Measurements from ENCODE around the gene PLXNA4.

The PLXNA4 gene

DNA sequence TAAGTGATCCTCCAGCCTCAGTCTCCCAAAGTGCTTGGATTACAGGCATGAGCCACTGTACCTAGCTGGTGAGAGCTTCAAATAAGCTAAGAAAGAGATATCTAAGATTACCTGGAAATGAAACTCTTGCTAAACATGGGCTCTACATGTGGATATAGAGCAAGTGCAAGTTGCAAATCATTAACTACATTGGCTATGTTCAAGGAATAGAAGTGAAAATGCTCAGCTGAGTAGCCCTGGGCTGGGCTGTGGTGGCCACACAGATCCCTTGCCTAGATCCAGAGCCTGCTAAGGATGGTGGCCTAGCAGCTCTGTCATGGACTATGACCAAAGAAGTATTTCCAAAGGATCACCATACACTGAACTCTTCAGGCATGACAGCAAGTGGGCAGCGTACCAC is 209.3 kb downstream of the PLXNA4 start:
- H3K36me3 ChIP-seq (ENCODE audit: control insufficient read depth, insufficient read depth, low read length) = no peaks in the 10 kb centered on the region
- H3K4me1 ChIP-seq (ENCODE audit: control insufficient read depth, insufficient read depth, low read length) = no peaks in the 10 kb centered on the region
- no peak overlapping the region for H3K4me3 ChIP-seq (ENCODE audit: low read depth, low read length)
- H3K27me3 ChIP-seq (ENCODE audit: control insufficient read depth, insufficient read depth, low read length) = no peaks in the 10 kb centered on the region
- H3K9me3 ChIP-seq (ENCODE audit: control insufficient read depth, insufficient read depth, low read length) = no peaks in the 10 kb centered on the region
- no peak overlapping the region for H3K9ac ChIP-seq (ENCODE audit: low read depth, low read length)

DNA sequence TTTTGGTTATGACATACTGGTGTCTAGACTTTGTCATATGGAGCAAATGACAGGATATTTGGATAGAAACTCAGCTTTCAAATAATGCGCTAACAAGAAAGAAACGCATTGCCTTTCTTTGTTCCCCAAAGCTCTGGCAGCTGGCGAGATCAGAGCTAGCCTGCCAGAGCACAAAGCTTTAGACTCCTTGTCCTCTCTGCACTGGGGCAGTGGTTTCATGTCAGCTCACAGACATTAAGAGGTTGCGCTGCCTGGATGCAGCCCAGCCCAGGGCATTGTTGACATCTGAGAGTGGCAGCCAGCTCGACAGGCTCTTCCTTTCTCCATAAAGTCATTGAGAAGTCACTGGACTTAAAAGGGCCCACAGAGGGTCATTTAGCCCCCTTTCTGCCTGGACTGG is 212.0 kb downstream of the PLXNA4 start:
- Histone ChIP-seq H3K9ac (ENCODE audit: low read depth, low read length) (no peak overlapping the region), H3K27me3 (ENCODE audit: control insufficient read depth, insufficient read depth, low read length) (no peaks in the 10 kb centered on the region), H3K9me3 (ENCODE audit: control insufficient read depth, insufficient read depth, low read length) (no peaks in the 10 kb centered on the region), H3K36me3 (ENCODE audit: control insufficient read depth, insufficient read depth, low read length) (no peaks in the 10 kb centered on the region), H3K4me1 (ENCODE audit: control insufficient read depth, insufficient read depth, low read length) (no peaks in the 10 kb centered on the region), H3K4me3 (ENCODE audit: low read depth, low read length) (no peak overlapping the region)

DNA sequence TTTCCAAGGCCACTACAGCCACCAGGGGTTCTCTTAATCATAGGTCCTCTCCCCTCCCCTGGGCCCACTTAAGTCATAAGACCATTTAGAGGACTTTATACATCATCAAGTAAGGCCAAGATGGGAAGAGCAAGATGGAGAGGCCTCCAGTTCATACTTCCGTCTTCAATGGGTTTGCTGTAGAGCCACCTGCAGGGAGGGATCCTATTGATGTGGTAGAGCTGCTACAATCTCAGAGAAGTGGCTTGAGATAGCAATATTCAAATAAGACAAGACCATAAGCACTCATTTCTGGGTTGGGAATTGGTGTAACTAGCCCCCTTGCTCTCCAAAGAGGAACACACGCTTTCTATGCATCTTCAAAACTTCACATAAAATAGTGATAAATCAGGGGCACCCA is 214.2 kb downstream of the PLXNA4 start:
- no peaks in the 10 kb centered on the region for H3K9me3 ChIP-seq (ENCODE audit: control insufficient read depth, insufficient read depth, low read length)

DNA sequence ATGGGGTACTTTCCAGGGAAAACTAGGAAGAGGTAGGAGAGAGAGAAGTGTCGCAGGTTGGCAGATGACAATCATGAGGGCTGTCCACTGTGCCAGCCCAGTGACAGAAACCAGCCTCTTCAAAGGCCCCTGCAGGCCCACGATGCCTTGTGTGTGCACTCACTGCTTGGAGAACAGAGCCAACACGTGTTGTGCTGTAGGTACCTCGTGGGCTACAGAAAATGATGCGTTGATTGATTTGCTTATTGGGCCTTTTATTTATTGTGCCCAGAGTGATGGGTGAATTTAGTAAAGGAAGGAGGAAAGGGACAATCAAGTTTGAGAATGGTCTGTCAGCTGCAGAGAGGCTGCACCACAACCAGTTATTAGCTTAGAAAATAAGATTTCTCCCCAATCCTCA is 215.1 kb downstream of the PLXNA4 start:
- no peaks in the 10 kb centered on the region for H3K36me3 ChIP-seq (ENCODE audit: control insufficient read depth, insufficient read depth, low read length)
- H3K9ac ChIP-seq (ENCODE audit: low read depth, low read length) = no peak overlapping the region
- H3K9me3 ChIP-seq (ENCODE audit: control insufficient read depth, insufficient read depth, low read length) = no peaks in the 10 kb centered on the region
- H3K4me1 ChIP-seq (ENCODE audit: control insufficient read depth, insufficient read depth, low read length) = no peaks in the 10 kb centered on the region
- H3K4me3 ChIP-seq (ENCODE audit: low read depth, low read length) = no peak overlapping the region
- H3K27me3 ChIP-seq (ENCODE audit: control insufficient read depth, insufficient read depth, low read length) = no peaks in the 10 kb centered on the region

More for the DNA sequence above, 214.2 kb downstream of the PLXNA4 start:
- Histone ChIP-seq H3K36me3 (ENCODE audit: control insufficient read depth, insufficient read depth, low read length) (no peaks in the 10 kb centered on the region), H3K4me1 (ENCODE audit: control insufficient read depth, insufficient read depth, low read length) (no peaks in the 10 kb centered on the region), H3K9ac (ENCODE audit: low read depth, low read length) (no peak overlapping the region), H3K4me3 (ENCODE audit: low read depth, low read length) (no peak overlapping the region), H3K27me3 (ENCODE audit: control insufficient read depth, insufficient read depth, low read length) (no peaks in the 10 kb centered on the region)

DNA sequence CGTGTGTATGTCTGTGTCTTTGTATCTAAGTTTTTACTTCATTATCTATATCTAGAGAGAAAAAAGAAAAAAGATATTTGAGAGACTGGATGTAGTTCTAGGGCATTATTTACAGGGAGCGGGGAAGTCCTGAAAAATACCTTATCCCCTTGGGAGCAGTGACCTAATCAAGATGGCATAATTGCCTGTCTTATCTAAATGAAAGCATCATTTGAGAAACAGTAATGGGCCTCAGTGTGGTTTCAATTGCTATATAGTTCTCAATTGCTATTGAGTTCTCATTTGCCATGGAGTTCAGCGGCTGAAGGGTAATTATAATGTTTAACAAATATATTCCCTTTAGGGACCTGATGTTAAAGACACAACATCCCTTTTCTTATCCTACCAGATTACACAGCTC is 216.5 kb downstream of the PLXNA4 start:
- no peaks in the 10 kb centered on the region for H3K27me3 ChIP-seq (ENCODE audit: control insufficient read depth, insufficient read depth, low read length)
- no peaks in the 10 kb centered on the region for H3K9me3 ChIP-seq (ENCODE audit: control insufficient read depth, insufficient read depth, low read length)
- no peak overlapping the region for H3K9ac ChIP-seq (ENCODE audit: low read depth, low read length)
- no peaks in the 10 kb centered on the region for H3K36me3 ChIP-seq (ENCODE audit: control insufficient read depth, insufficient read depth, low read length)
- H3K4me3 ChIP-seq (ENCODE audit: low read depth, low read length) = no peak overlapping the region
- H3K4me1 ChIP-seq (ENCODE audit: control insufficient read depth, insufficient read depth, low read length) = no peaks in the 10 kb centered on the region

DNA sequence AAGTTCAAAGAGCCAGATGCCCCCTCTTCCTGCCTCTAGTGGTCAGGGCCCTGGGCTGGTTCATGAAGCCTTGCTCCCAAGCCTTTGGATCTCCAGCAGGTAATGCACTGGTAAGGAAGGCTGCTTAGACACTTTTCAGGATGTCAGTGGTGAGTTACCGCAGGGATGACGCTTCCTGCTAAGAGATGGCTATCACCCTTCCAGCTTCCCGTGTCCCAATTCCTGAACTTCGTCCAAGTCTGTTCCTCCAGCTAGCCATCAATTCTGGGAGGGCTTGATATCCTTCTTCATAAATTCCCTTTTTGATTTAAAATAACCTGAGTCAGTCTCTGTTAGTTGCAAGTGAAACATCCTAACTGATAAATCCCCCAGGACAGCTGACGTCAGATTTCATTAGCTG is 221.2 kb downstream of the PLXNA4 start:
- Histone ChIP-seq H3K27me3 (ENCODE audit: control insufficient read depth, insufficient read depth, low read length) (no peaks in the 10 kb centered on the region), H3K36me3 (ENCODE audit: control insufficient read depth, insufficient read depth, low read length) (no peaks in the 10 kb centered on the region), H3K4me1 (ENCODE audit: control insufficient read depth, insufficient read depth, low read length) (no peaks in the 10 kb centered on the region), H3K4me3 (ENCODE audit: low read depth, low read length) (no peak overlapping the region), H3K9ac (ENCODE audit: low read depth, low read length) (no peak overlapping the region), H3K9me3 (ENCODE audit: control insufficient read depth, insufficient read depth, low read length) (no peaks in the 10 kb centered on the region)

DNA sequence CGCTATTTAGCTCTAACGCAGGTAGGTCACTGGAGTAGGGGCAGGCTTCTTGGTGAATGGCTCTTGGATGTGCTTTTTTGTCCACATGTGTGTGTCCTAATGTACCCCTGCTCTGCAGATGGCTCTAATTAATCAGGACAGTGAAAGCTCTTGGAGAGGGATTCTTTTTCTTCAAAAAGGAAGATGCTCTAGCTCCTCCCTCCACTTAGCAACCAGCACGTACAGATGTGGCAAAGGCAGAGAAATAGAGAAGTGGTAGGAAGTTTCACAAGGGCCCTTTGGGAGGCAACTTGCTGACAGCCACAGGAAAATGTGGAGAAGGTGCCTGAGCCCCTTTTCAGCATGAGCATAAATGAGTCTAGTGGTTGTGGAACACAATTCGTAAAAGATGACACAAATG is 221.7 kb downstream of the PLXNA4 start:
- no peak overlapping the region for H3K4me3 ChIP-seq (ENCODE audit: low read depth, low read length)
- H3K27me3 ChIP-seq (ENCODE audit: control insufficient read depth, insufficient read depth, low read length) = no peaks in the 10 kb centered on the region
- H3K9me3 ChIP-seq (ENCODE audit: control insufficient read depth, insufficient read depth, low read length) = no peaks in the 10 kb centered on the region
- no peak overlapping the region for H3K9ac ChIP-seq (ENCODE audit: low read depth, low read length)
- H3K36me3 ChIP-seq (ENCODE audit: control insufficient read depth, insufficient read depth, low read length) = no peaks in the 10 kb centered on the region
- no peaks in the 10 kb centered on the region for H3K4me1 ChIP-seq (ENCODE audit: control insufficient read depth, insufficient read depth, low read length)

DNA sequence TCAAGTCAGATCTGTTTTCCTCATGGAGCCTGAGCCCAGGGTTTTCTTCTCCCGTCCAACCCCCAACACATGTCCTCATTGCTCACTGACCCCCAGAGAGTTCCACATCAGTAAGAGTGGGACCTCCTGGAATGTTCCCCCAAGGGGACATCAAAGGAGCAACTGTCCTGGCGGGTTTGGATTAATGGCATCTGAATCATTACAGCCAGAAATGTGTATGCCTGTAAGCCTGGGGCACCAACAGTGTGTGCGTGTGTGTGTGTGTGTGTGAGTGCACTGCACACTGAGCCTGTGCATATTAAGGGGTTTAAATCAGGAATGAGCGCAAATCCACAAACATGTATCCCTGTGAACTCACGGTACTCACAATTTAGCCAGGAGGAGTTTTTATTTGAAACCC is 222.3 kb downstream of the PLXNA4 start:
- Histone ChIP-seq H3K27me3 (ENCODE audit: control insufficient read depth, insufficient read depth, low read length) (no peaks in the 10 kb centered on the region), H3K36me3 (ENCODE audit: control insufficient read depth, insufficient read depth, low read length) (no peaks in the 10 kb centered on the region), H3K9me3 (ENCODE audit: control insufficient read depth, insufficient read depth, low read length) (no peaks in the 10 kb centered on the region), H3K4me3 (ENCODE audit: low read depth, low read length) (no peak overlapping the region), H3K9ac (ENCODE audit: low read depth, low read length) (no peak overlapping the region), H3K4me1 (ENCODE audit: control insufficient read depth, insufficient read depth, low read length) (no peaks in the 10 kb centered on the region)

DNA sequence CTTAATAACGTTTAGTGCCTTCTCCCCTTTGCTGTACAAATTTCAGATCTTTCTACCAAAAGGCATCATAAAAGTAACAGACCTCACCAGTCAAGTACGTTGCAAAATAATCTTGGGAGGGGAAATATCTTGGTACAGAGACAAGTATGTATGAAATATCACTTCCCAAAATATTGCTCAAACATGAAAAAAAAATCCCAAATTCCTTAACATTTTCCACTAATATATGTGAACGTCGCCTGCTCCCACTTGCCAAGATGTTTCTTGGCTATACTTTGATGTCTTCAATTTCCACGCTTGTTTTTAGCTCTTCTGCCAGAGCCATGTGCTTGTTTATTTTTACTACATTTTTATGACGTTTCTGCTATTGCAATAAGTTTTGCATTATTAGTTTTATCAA is 223.5 kb downstream of the PLXNA4 start:
- H3K4me1 ChIP-seq (ENCODE audit: control insufficient read depth, insufficient read depth, low read length) = no peaks in the 10 kb centered on the region
- no peaks in the 10 kb centered on the region for H3K9me3 ChIP-seq (ENCODE audit: control insufficient read depth, insufficient read depth, low read length)
- H3K9ac ChIP-seq (ENCODE audit: low read depth, low read length) = no peak overlapping the region
- no peaks in the 10 kb centered on the region for H3K36me3 ChIP-seq (ENCODE audit: control insufficient read depth, insufficient read depth, low read length)
- no peak overlapping the region for H3K4me3 ChIP-seq (ENCODE audit: low read depth, low read length)
- no peaks in the 10 kb centered on the region for H3K27me3 ChIP-seq (ENCODE audit: control insufficient read depth, insufficient read depth, low read length)

DNA sequence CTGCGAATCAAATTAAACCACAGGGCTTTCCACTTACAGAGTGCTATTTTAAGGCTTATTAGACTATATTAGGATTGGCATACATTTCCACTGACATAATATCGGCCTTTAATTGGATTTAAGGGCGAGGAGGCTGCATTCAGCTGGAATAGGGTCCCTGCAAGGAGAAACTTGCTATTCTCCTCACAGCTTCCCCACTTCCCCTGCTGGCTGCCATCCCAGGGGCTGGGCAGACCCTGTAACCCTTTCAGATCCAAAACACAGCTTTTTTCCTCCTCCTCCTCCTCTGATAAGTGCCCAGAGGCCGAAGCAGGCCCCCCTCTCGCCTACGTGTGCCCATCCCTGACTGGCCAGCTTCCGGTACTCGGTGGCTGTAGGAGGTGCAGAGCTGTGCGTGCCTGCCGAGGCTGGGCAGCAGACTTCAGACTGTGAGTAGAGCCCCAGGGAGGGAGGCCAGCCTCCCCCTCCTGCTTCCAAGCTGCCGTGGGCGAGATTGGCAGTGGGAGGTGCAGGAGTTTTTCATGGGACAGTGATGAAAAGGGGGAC is 224.2 kb downstream of the PLXNA4 start:
- Histone ChIP-seq H3K4me3 (ENCODE audit: low read depth, low read length) (no peak overlapping the region), H3K36me3 (ENCODE audit: control insufficient read depth, insufficient read depth, low read length) (no peaks in the 10 kb centered on the region), H3K4me1 (ENCODE audit: control insufficient read depth, insufficient read depth, low read length) (no peaks in the 10 kb centered on the region), H3K9ac (ENCODE audit: low read depth, low read length) (no peak overlapping the region), H3K27me3 (ENCODE audit: control insufficient read depth, insufficient read depth, low read length) (no peaks in the 10 kb centered on the region), H3K9me3 (ENCODE audit: control insufficient read depth, insufficient read depth, low read length) (no peaks in the 10 kb centered on the region)

DNA sequence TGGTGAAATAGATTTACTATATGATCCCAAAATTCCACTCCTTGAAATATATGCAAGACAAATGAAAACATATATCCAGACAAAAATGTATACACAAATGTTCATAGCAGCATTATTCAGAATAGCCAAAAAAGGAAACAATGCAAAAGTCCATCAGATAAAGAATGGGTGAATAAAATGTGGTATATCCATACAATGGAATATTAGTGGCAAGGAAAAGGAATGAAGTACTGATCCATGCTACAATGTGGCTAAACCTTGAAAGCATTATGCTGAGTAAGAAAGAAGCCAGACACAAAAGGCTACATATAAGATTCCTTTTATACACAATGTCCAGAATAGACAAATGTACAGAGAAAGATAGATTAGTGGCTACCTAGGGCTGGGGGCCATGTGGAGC is 225.5 kb downstream of the PLXNA4 start:
- Histone ChIP-seq H3K27me3 (ENCODE audit: control insufficient read depth, insufficient read depth, low read length) (no peaks in the 10 kb centered on the region), H3K4me3 (ENCODE audit: low read depth, low read length) (no peak overlapping the region), H3K4me1 (ENCODE audit: control insufficient read depth, insufficient read depth, low read length) (no peaks in the 10 kb centered on the region), H3K9ac (ENCODE audit: low read depth, low read length) (no peak overlapping the region), H3K9me3 (ENCODE audit: control insufficient read depth, insufficient read depth, low read length) (no peaks in the 10 kb centered on the region), H3K36me3 (ENCODE audit: control insufficient read depth, insufficient read depth, low read length) (no peaks in the 10 kb centered on the region)

DNA sequence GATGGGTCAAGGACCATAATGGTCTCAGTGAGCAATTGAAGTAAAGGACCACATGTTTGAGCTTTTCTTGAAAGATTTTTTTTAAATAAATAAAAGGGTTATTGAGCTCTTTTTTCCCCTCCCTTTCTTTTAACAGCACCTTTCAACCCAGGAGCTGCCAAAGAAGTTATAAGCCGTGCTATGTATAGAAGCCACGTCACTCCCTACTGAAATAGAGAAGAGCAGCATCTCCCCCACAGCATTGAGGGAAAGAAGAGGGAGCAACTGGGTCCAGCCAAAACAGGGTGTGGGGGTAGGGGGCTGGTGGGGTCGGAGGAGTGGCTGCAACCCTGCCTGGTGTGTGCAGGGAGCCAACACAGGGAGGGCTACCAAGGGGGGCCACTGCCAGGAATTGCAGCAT is 227.2 kb downstream of the PLXNA4 start:
- Histone ChIP-seq H3K4me3 (ENCODE audit: low read depth, low read length) (no peak overlapping the region), H3K4me1 (ENCODE audit: control insufficient read depth, insufficient read depth, low read length) (no peaks in the 10 kb centered on the region), H3K9me3 (ENCODE audit: control insufficient read depth, insufficient read depth, low read length) (no peaks in the 10 kb centered on the region), H3K36me3 (ENCODE audit: control insufficient read depth, insufficient read depth, low read length) (no peaks in the 10 kb centered on the region), H3K9ac (ENCODE audit: low read depth, low read length) (no peak overlapping the region), H3K27me3 (ENCODE audit: control insufficient read depth, insufficient read depth, low read length) (no peaks in the 10 kb centered on the region)

DNA sequence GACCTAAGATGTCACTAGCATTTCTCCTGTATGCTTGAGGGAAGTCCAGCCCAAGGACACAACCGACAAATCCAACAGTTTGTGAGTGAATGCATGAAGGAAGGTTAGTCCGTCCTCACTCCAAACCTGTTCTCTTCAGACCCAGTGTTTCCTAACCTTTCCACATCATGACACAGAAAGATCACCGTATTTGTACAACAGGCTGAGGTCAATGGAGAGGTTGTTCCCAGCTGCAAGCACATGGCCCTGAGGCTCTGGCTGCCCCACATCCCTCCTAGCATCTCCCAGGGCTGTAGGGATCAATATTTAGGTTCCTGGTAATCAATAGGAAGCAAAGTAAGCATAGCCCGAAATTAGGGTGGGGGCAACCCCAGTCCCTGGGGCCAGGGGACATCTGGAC is 227.9 kb downstream of the PLXNA4 start:
- Histone ChIP-seq H3K4me3 (ENCODE audit: low read depth, low read length) (no peak overlapping the region), H3K9me3 (ENCODE audit: control insufficient read depth, insufficient read depth, low read length) (no peaks in the 10 kb centered on the region), H3K9ac (ENCODE audit: low read depth, low read length) (no peak overlapping the region), H3K27me3 (ENCODE audit: control insufficient read depth, insufficient read depth, low read length) (no peaks in the 10 kb centered on the region), H3K4me1 (ENCODE audit: control insufficient read depth, insufficient read depth, low read length) (no peaks in the 10 kb centered on the region), H3K36me3 (ENCODE audit: control insufficient read depth, insufficient read depth, low read length) (no peaks in the 10 kb centered on the region)
